ENCODE measurements around the gene SNX9. TPM values are rescaled to one million over a fixed set of nuclear protein-coding genes. Genes with fewer than 3 reads are reported as not detected.

Gene SNX9
- total RNA-seq, 2 experiments from 2014 or later, result 46.6 to 48.5 TPM

DNA sequence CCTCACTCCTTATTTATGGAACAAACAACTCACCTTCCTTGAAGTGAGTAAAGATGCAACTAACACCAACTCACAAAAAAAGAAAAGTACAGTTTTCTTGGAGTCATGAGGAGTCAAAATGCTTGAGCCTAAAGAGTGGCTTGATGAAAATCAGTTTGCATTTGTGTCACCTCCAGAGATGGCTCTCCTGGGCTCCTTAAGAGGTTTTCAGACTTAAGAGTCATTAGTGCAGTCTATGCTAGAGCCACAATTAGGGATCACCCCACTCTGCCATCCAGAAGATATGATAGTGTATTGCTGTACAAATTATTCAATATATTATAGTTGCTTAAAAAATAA lies 11.9 kb upstream of the SNX9 start:
- Histone ChIP-seq H3K27ac (ENCODE audit: low read depth in 1 of 2, low read length in 2 of 2) (no peak overlapping the region), H3K4me3 (ENCODE audit: low read length) (no peak overlapping the region), H3K4me1 (ENCODE audit: insufficient read depth, low read length) (peaks cover 25% of the 10 kb centered on the region), H3K27me3 (ENCODE audit: control insufficient read depth in 1 of 2, insufficient read depth in 2 of 2, low read length in 2 of 2) (no peaks in the 10 kb centered on the region), H3K9me3 (ENCODE audit: control insufficient read depth in 1 of 2, insufficient read depth in 1 of 2, low read length in 2 of 2) (peaks cover 4 to 5% of the 10 kb centered on the region in 2 experiments), H3K36me3 (ENCODE audit: insufficient read depth, low read length) (no peaks in the 10 kb centered on the region)
- peaks cover 5% of the 10 kb centered on the region for H3K9me3 Mint-ChIP-seq
- H3K27ac Mint-ChIP-seq, result no peak overlapping the region
- ChIA-PET CTCF (no interaction called here), POLR2A (no interaction called here)
- TF ChIP-seq, protein P1, sequence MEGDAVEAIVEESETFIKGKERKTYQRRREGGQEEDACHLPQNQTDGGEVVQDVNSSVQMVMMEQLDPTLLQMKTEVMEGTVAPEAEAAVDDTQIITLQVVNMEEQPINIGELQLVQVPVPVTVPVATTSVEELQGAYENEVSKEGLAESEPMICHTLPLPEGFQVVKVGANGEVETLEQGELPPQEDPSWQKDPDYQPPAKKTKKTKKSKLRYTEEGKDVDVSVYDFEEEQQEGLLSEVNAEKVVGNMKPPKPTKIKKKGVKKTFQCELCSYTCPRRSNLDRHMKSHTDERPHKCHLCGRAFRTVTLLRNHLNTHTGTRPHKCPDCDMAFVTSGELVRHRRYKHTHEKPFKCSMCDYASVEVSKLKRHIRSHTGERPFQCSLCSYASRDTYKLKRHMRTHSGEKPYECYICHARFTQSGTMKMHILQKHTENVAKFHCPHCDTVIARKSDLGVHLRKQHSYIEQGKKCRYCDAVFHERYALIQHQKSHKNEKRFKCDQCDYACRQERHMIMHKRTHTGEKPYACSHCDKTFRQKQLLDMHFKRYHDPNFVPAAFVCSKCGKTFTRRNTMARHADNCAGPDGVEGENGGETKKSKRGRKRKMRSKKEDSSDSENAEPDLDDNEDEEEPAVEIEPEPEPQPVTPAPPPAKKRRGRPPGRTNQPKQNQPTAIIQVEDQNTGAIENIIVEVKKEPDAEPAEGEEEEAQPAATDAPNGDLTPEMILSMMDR (IDR thresholded peaks at IDR 0.05), result no peak
- intact Hi-C loops (cut with DNase I, micrococcal nuclease), result no loop called here
- ATAC-seq (ENCODE audit: poor library complexity) (no peak), DNase-seq (no peak)
- H3K36me3 Mint-ChIP-seq (ENCODE audit: low read depth), result no peaks in the 10 kb centered on the region
- H3K4me1 Mint-ChIP-seq (ENCODE audit: low read depth), result peaks cover 45% of the 10 kb centered on the region
- H3K27me3 Mint-ChIP-seq, result no peaks in the 10 kb centered on the region
- H3K4me3 Mint-ChIP-seq, result no peak overlapping the region

DNA sequence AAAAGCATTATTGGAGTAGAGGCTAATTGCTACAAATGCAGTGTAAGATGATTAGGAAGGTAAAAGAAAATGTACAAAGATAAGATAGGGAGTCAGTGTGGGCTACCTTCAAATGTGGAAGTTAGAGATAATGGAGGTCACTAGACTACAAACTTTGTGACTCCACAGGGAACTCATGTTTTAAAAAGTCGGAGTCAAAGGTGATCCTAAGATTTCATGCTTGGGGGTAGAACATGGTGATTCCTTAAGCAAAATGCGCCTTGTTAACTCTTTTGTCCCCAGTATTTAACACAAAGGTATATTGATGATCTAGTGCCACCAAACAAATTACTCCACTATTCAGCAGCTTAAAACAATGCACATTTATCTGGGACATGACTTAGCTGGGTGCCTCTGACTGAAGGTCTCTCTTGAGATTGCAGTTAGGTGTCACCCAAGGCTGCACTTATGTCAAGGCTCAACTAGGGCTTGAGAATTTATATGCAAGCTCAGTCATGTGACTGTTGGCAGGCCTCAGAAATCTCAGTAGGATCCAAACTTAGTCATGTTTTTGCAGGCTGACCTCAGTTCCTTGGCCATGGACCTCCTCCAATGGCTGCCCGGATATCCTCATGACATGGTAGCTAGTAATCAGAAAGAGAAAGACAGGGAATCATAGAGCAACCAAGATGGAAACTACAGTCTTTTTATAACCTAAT lies 11.4 kb upstream of the SNX9 start:
- Histone ChIP-seq H3K27me3 (ENCODE audit: control insufficient read depth in 1 of 2, insufficient read depth in 2 of 2, low read length in 2 of 2) (no peaks in the 10 kb centered on the region), H3K27ac (ENCODE audit: low read depth in 1 of 2, low read length in 2 of 2) (no peak overlapping the region), H3K36me3 (ENCODE audit: insufficient read depth, low read length) (no peaks in the 10 kb centered on the region), H3K9me3 (ENCODE audit: control insufficient read depth in 1 of 2, insufficient read depth in 1 of 2, low read length in 2 of 2) (peaks cover 4 to 5% of the 10 kb centered on the region in 2 experiments), H3K4me1 (ENCODE audit: insufficient read depth, low read length) (peaks cover 25% of the 10 kb centered on the region), H3K4me3 (ENCODE audit: low read length) (no peak overlapping the region)
- Mint-ChIP-seq H3K4me1 (ENCODE audit: low read depth) (peaks cover 50% of the 10 kb centered on the region), H3K36me3 (ENCODE audit: low read depth) (no peaks in the 10 kb centered on the region), H3K27me3 (no peaks in the 10 kb centered on the region), H3K9me3 (peaks cover 5% of the 10 kb centered on the region), H3K4me3 (no peak overlapping the region), H3K27ac (no peak overlapping the region)
- ChIA-PET POLR2A (interaction anchor here (0.7 to 1.0 kb wide), 2 partner anchors 61 to 86 kb away, joined by 3 read pairs; no protein-coding TSS in a partner anchor), CTCF (no interaction called here)
- TF ChIP-seq, protein P1 (IDR thresholded peaks at IDR 0.05), result no peak
- intact Hi-C loops (cut with DNase I, micrococcal nuclease), result no loop called here
- DNase-seq (no peak), ATAC-seq (ENCODE audit: poor library complexity) (no peak)

DNA sequence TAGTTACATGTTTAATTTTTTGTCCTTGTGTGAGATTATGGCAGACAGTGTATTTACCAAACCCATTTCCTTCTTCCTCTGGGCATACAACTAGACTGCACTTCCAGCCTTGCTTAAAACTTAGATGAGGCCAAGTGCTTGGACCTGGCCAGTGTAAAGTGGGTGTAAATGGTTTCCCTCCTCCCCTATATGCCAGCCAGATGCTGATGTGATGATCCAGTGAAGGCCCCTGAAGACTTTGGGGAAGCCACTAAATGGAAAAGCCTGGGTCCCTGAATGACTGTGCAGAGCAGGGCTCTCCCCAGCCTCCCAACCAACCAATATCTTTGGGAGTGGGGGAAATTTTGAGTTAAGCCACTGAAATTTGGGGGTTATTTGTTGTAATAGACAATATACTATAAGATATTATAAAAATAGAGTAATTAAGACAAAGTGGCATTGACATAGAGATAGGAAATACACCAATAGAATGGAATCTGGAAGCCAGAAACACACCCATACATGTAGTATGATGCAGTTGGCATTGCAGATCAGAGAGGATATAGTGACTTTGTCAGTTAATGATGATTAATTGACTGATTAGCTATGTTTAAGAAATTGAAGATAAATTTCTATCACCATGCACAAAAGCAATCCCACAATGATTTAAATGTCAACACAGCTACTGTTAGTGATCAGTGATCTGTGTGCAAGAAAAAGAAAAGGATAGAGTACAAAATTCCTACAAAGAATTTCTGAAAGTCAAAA lies 10.4 kb upstream of the SNX9 start:
- H3K27me3 ChIP-seq (ENCODE audit: control insufficient read depth in 1 of 2, insufficient read depth in 2 of 2, low read length in 2 of 2), result no peaks in the 10 kb centered on the region
- H3K4me3 Mint-ChIP-seq, result peak overlapping the region; percentile 13
- peaks cover 25% of the 10 kb centered on the region for H3K4me1 ChIP-seq (ENCODE audit: insufficient read depth, low read length)
- POLR2A ChIA-PET, result interaction anchor here (0.7 to 1.0 kb wide), 2 partner anchors 60 to 85 kb away, joined by 3 read pairs; no protein-coding TSS in a partner anchor
- H3K27me3 Mint-ChIP-seq, result no peaks in the 10 kb centered on the region
- TF ChIP-seq, protein P1 (IDR thresholded peaks at IDR 0.05), result no peak
- no peaks in the 10 kb centered on the region for H3K36me3 Mint-ChIP-seq (ENCODE audit: low read depth)
- no peaks in the 10 kb centered on the region for H3K36me3 ChIP-seq (ENCODE audit: insufficient read depth, low read length)
- peaks cover 58% of the 10 kb centered on the region for H3K4me1 Mint-ChIP-seq (ENCODE audit: low read depth)
- H3K27ac ChIP-seq (ENCODE audit: low read depth in 1 of 2, low read length in 2 of 2), result no peak overlapping the region
- DNase-seq (no peak), ATAC-seq (ENCODE audit: poor library complexity) (no peak)
- H3K4me3 ChIP-seq (ENCODE audit: low read length), result no peak overlapping the region
- H3K27ac Mint-ChIP-seq, result peak overlapping the region; percentile 55
- H3K9me3 Mint-ChIP-seq, result peaks cover 5% of the 10 kb centered on the region
- CTCF ChIA-PET, result no interaction called here
- intact Hi-C loops (cut with DNase I, micrococcal nuclease), result no loop called here
- H3K9me3 ChIP-seq (ENCODE audit: control insufficient read depth in 1 of 2, insufficient read depth in 1 of 2, low read length in 2 of 2), result peaks cover 4 to 5% of the 10 kb centered on the region in 2 experiments
